ENCODE data around the gene ANKRD12.
A peak's percentile ranks its signal among the peaks of the same experiment; 100 is the strongest.

The ANKRD12 gene

GRCh38 chr18:9117980-9118841 lies 18.4 kb upstream of the ANKRD12 start:
- Mint-ChIP-seq H3K27ac (peak overlapping the region; percentile 95 to 97), H3K27me3 (no peaks in the 10 kb centered on the region), H3K4me1 (ENCODE audit: low read depth in 2 of 2) (peaks cover 32 to 55% of the 10 kb centered on the region in 2 donors), H3K4me3 (peak overlapping the region; percentile 82 to 88), H3K36me3 (ENCODE audit: insufficient read depth) (peaks cover 39% of the 10 kb centered on the region), H3K9me3 (no peaks in the 10 kb centered on the region)
- DNase-seq (no peak), ATAC-seq (replicated peaks) (peak; percentile 61)

- no peak for DNase-seq
- Mint-ChIP-seq H3K4me3 (peak overlapping the region; percentile 41 to 57), H3K4me1 (ENCODE audit: low read depth in 2 of 2) (peaks cover 25 to 50% of the 10 kb centered on the region in 2 donors), H3K9me3 (no peaks in the 10 kb centered on the region), H3K36me3 (ENCODE audit: insufficient read depth) (peaks cover 55% of the 10 kb centered on the region), H3K27me3 (no peaks in the 10 kb centered on the region), H3K27ac (peak overlapping the region; percentile 75 to 80)
- ATAC-seq (replicated peaks): peak; percentile 35
These were observed 15.8 kb upstream of the ANKRD12 start for GRCh38 chr18:9120796-9121195.

GRCh38 chr18:9123520-9123919 lies 13.1 kb upstream of the ANKRD12 start:
- Mint-ChIP-seq H3K27me3 (no peaks in the 10 kb centered on the region), H3K4me1 (ENCODE audit: low read depth in 2 of 2) (peaks cover 11 to 39% of the 10 kb centered on the region in 2 donors), H3K36me3 (ENCODE audit: insufficient read depth) (peaks cover 71% of the 10 kb centered on the region), H3K4me3 (no peak overlapping the region), H3K27ac (no peak overlapping the region), H3K9me3 (no peaks in the 10 kb centered on the region)
- ATAC-seq (replicated peaks) (no peak), DNase-seq (no peak)

GRCh38 chr18:9124824-9125223 lies 11.8 kb upstream of the ANKRD12 start:
- peaks cover 78% of the 10 kb centered on the region for H3K36me3 Mint-ChIP-seq (ENCODE audit: insufficient read depth)
- H3K27ac Mint-ChIP-seq: no peak overlapping the region

GRCh38 chr18:9126337-9126736 lies 10.2 kb upstream of the ANKRD12 start:
- Mint-ChIP-seq H3K4me1 (ENCODE audit: low read depth in 2 of 2) (peaks cover 10 to 33% of the 10 kb centered on the region in 2 donors), H3K27ac (peak overlapping the region in 1 of 2 donors; percentile 62)
- no peak for ATAC-seq (replicated peaks)

More at GRCh38 chr18:9124824-9125223, 11.8 kb upstream of the ANKRD12 start:
- H3K27me3 Mint-ChIP-seq: no peaks in the 10 kb centered on the region
- peaks cover 9 to 38% of the 10 kb centered on the region in 2 donors for H3K4me1 Mint-ChIP-seq (ENCODE audit: low read depth in 2 of 2)
- ATAC-seq (replicated peaks) (no peak), DNase-seq (no peak)
- no peaks in the 10 kb centered on the region for H3K9me3 Mint-ChIP-seq
- no peak overlapping the region for H3K4me3 Mint-ChIP-seq

GRCh38 chr18:9130195-9130594 lies 6.4 kb upstream of the ANKRD12 start:
- Mint-ChIP-seq H3K4me3 (no peak overlapping the region), H3K27ac (no peak overlapping the region), H3K4me1 (ENCODE audit: low read depth in 2 of 2) (peaks cover 14 to 44% of the 10 kb centered on the region in 2 donors), H3K36me3 (ENCODE audit: insufficient read depth) (peaks cover 79% of the 10 kb centered on the region), H3K9me3 (no peaks in the 10 kb centered on the region), H3K27me3 (no peaks in the 10 kb centered on the region)
- DNase-seq: no peak
- ATAC-seq (replicated peaks): no peak

More at GRCh38 chr18:9126337-9126736, 10.2 kb upstream of the ANKRD12 start:
- Mint-ChIP-seq H3K4me3 (no peak overlapping the region), H3K36me3 (ENCODE audit: insufficient read depth) (peaks cover 73% of the 10 kb centered on the region), H3K27me3 (no peaks in the 10 kb centered on the region), H3K9me3 (no peaks in the 10 kb centered on the region)
- DNase-seq: no peak

- Mint-ChIP-seq H3K27ac (peak overlapping the region in 1 of 2 donors; percentile 7), H3K27me3 (no peaks in the 10 kb centered on the region), H3K4me3 (no peak overlapping the region), H3K9me3 (no peaks in the 10 kb centered on the region), H3K36me3 (ENCODE audit: insufficient read depth) (peaks cover 78% of the 10 kb centered on the region), H3K4me1 (ENCODE audit: low read depth in 2 of 2) (peaks cover 18 to 44% of the 10 kb centered on the region in 2 donors)
- DNase-seq (no peak), ATAC-seq (replicated peaks) (no peak)
These were observed 5.8 kb upstream of the ANKRD12 start for GRCh38 chr18:9130806-9131205.

GRCh38 chr18:9132628-9133027 lies 4.0 kb upstream of the ANKRD12 start:
- Mint-ChIP-seq H3K36me3 (ENCODE audit: insufficient read depth) (peaks cover 75% of the 10 kb centered on the region), H3K4me1 (ENCODE audit: low read depth in 2 of 2) (peaks cover 18 to 39% of the 10 kb centered on the region in 2 donors), H3K9me3 (no peaks in the 10 kb centered on the region), H3K4me3 (no peak overlapping the region), H3K27me3 (no peaks in the 10 kb centered on the region), H3K27ac (peak overlapping the region; percentile 49 to 61)
- DNase-seq (no peak), ATAC-seq (replicated peaks) (no peak)

GRCh38 chr18:9133225-9133624 lies 3.4 kb upstream of the ANKRD12 start:
- Mint-ChIP-seq H3K27me3 (no peaks in the 10 kb centered on the region), H3K4me1 (ENCODE audit: low read depth in 2 of 2) (peaks cover 22 to 39% of the 10 kb centered on the region in 2 donors), H3K36me3 (ENCODE audit: insufficient read depth) (peaks cover 75% of the 10 kb centered on the region), H3K4me3 (peak overlapping the region in 1 of 2 donors; percentile 5), H3K27ac (peak overlapping the region; percentile 1 to 61), H3K9me3 (no peaks in the 10 kb centered on the region)
- no peak for DNase-seq
- ATAC-seq (replicated peaks): no peak

GRCh38 chr18:9135081-9135911 lies 1.3 kb upstream of the ANKRD12 start:
- Mint-ChIP-seq H3K27ac (peak overlapping the region; percentile 98 to 99), H3K36me3 (ENCODE audit: insufficient read depth) (peaks cover 69% of the 10 kb centered on the region), H3K9me3 (no peaks in the 10 kb centered on the region), H3K4me3 (peak overlapping the region; percentile 94 to 96), H3K4me1 (ENCODE audit: low read depth in 2 of 2) (peaks cover 34 to 42% of the 10 kb centered on the region in 2 donors), H3K27me3 (no peaks in the 10 kb centered on the region)
- DNase-seq (no peak), ATAC-seq (replicated peaks) (no peak)

GRCh38 chr18:9135912-9136314 lies 668 bp upstream of the ANKRD12 start:
- H3K4me3 Mint-ChIP-seq: peak overlapping the region; percentile 94 to 96
- peaks cover 40 to 48% of the 10 kb centered on the region in 2 donors for H3K4me1 Mint-ChIP-seq (ENCODE audit: low read depth in 2 of 2)
- DNase-seq (no peak), ATAC-seq (replicated peaks) (peak; percentile 10)
- H3K36me3 Mint-ChIP-seq (ENCODE audit: insufficient read depth): peaks cover 69% of the 10 kb centered on the region
- H3K27me3 Mint-ChIP-seq: no peaks in the 10 kb centered on the region
- peak overlapping the region; percentile 98 to 99 for H3K27ac Mint-ChIP-seq
- no peaks in the 10 kb centered on the region for H3K9me3 Mint-ChIP-seq

GRCh38 chr18:9137168-9138066 lies 836 bp downstream of the ANKRD12 start:
- DNase-seq: peak; percentile 59 to 70 (median 64)
- Mint-ChIP-seq H3K27me3 (no peaks in the 10 kb centered on the region), H3K4me3 (peak overlapping the region; percentile 94 to 96), H3K27ac (peak overlapping the region; percentile 98 to 99), H3K4me1 (ENCODE audit: low read depth in 2 of 2) (peaks cover 44 to 59% of the 10 kb centered on the region in 2 donors), H3K9me3 (no peaks in the 10 kb centered on the region), H3K36me3 (ENCODE audit: insufficient read depth) (peaks cover 54% of the 10 kb centered on the region)
- peak; percentile 44 for ATAC-seq (replicated peaks)

Measured in effector memory CD8-positive, alpha-beta T cell (primary cell).